Mucosa of gallbladder (tissue), 1 donor: ENCODE data around the gene CCDC14. TPM values are rescaled to one million over a fixed set of nuclear protein-coding genes. Genes with fewer than 3 reads are reported as not detected.

Experiments used
- total RNA-seq: library from RNA; stranded (reverse); gene quantifications from one replicate; pipeline ENCODE4 v1.2.1, GENCODE V29; 2021
- donor health status: DM: no; HTN: no; CAD: no.

The CCDC14 gene
- total RNA-seq, 1 donor from 2014 or later: 34.8 TPM

Other genes with a start within 250 kb of the CCDC14 start
- gene MYLK, start 76.9 kb downstream of the CCDC14 start, total RNA-seq: 671 TPM
- gene ROPN1, start 30.9 kb upstream of the CCDC14 start, total RNA-seq: not detected
- gene KALRN, start 72.1 kb upstream of the CCDC14 start, total RNA-seq: 69.0 TPM